GM12864 (cell line): ENCODE measurements around the gene SPRTN.

Experiments used
- DNase-seq: peaks from one replicate; pipeline ENCODE4 v3.0.0-alpha.2; 2011; ENCODE audit warnings: low read depth
- H3K4me3 ChIP-seq: 2 replicates; pipeline ENCODE4 v1.5.1; 2011; ENCODE audit warnings: mild to moderate bottlenecking, low read depth, low read length, control low read depth
- TF ChIP-seq, protein P1 (sequence below): IDR thresholded peaks from 2 replicates; pipeline ENCODE4 v1.5.1; 2011; ENCODE audit warnings: low read depth, mild to moderate bottlenecking, moderate library complexity, low read length, control low read depth, inconsistent platforms; ENCODE audit errors: missing control alignments

SPRTN gene

DNA sequence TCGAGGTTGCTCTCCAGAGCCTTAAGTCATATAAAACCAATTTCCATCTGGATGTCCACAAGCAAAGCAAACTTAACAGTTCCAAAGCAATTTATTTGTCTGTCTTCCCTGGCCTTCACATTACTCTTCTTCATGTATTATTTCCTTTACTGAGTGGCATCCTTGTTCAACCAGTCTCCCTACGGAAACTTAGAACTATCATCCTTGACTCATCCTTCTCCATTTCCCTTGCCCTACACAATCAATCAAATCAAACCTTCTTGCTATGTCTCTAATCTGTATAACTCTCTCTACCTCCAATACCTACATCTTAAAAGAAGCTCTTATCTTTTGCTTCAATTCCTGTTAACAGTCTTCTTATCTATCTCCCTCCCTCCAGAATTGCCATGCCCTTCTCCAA is 58.5 kb downstream of the SPRTN start:
- TF ChIP-seq, protein P1, sequence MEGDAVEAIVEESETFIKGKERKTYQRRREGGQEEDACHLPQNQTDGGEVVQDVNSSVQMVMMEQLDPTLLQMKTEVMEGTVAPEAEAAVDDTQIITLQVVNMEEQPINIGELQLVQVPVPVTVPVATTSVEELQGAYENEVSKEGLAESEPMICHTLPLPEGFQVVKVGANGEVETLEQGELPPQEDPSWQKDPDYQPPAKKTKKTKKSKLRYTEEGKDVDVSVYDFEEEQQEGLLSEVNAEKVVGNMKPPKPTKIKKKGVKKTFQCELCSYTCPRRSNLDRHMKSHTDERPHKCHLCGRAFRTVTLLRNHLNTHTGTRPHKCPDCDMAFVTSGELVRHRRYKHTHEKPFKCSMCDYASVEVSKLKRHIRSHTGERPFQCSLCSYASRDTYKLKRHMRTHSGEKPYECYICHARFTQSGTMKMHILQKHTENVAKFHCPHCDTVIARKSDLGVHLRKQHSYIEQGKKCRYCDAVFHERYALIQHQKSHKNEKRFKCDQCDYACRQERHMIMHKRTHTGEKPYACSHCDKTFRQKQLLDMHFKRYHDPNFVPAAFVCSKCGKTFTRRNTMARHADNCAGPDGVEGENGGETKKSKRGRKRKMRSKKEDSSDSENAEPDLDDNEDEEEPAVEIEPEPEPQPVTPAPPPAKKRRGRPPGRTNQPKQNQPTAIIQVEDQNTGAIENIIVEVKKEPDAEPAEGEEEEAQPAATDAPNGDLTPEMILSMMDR, result no peak
- no peak for DNase-seq

DNA sequence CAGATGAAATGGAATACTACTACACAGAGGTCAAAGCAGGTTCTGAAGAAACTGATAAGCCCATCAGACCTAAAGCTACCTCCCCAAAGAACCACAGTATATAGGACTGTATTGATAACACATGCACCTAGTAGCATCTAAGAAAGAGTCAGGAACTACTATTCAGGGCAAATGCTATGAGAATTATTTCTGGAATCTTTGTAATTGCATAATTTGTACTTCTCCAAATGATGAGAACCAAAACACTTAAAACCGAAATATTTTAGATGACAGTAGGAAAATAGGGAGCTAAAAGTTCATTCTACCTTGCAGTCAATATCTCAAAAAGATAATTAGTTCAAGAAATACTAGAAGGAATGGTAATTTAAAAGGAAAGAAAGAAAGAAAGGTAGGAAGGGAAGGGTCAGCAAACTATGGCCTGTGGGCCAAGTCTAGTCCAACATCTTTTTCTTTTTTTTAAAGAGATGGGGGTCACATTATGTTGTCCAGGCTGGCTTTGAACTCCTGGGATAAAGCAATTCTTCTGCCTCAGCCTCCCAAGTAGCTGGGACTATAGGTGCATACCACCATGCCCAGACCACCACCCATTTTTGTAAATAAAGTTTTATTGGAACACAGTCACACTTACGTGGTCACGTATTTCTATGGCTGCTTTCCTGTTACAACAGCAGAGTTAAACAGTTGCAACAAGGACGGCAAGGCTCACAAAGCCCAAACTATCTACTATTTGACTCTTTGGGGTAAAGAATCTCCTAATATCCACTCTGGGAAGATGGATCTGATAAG is 60.0 kb downstream of the SPRTN start:
- TF ChIP-seq, protein P1, result no peak
- no peak overlapping the region for H3K4me3 ChIP-seq
- DNase-seq, result no peak

More for the DNA sequence above, 58.5 kb downstream of the SPRTN start:
- no peak overlapping the region for H3K4me3 ChIP-seq

GRCh38 chr1:231401478-231401877 is 63.4 kb downstream of the SPRTN start:
- TF ChIP-seq, protein P1, result no peak
- DNase-seq, result no peak
- H3K4me3 ChIP-seq, result no peak overlapping the region

DNA sequence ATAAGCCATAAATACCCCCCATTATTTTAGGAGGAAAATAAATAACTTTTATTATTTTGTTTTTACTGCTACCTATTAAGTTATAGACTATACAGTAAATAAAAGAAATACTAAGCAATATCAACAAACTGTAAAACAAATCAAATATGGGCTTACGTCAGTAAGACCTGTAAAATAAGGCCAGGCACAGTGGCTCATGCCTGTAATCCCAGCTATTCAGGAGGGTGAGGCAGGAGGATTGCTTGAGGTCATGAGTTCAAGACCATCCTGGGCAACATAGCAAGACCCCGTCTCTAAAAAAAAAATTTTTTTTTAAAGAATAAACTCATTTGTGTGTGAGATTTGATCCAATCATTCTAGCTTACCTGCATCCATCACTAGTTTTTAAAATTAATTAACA is 66.2 kb downstream of the SPRTN start:
- DNase-seq, result no peak
- TF ChIP-seq, protein P1, result no peak
- no peak overlapping the region for H3K4me3 ChIP-seq
